Spleen (tissue), 11 donors: ENCODE data around the gene FBN1. TPM values are rescaled to one million over a fixed set of nuclear protein-coding genes. Genes with fewer than 3 reads are reported as not detected.

Source experiments
- DNase-seq: peaks from one replicate; pipeline ENCODE4 v3.0.0-alpha.2; 2020
- H3K27ac ChIP-seq, 8 donors: fragments of 200-600 bp; sonication (generic) in 7 of 8; 1 replicate in 4 of 8; 2 replicates in 4 of 8; pipeline versions ENCODE4 v1.5.0 to v1.8.0; 2016 to 2021; ENCODE audit warnings: inconsistent platforms in 4 of 8, mild to moderate bottlenecking in 4 of 8, moderate library complexity in 1 of 8
- H3K27me3 ChIP-seq, 7 donors: fragments of 200-600 bp; sonication (generic) in 6 of 7; replicated peaks in 1 of 7; 1 replicate in 4 of 7; 2 replicates in 3 of 7; pipeline versions ENCODE4 v1.5.0 to v1.8.0; 2016 to 2021; ENCODE audit warnings: inconsistent platforms in 3 of 7, mild to moderate bottlenecking in 1 of 7
- H3K36me3 ChIP-seq, 6 donors: fragments of 200-600 bp; sonication (generic) in 5 of 6; 1 replicate in 4 of 6; 2 replicates in 2 of 6; pipeline versions ENCODE4 v1.5.0 to v1.8.0; 2016 to 2021; ENCODE audit warnings: inconsistent platforms in 2 of 6
- H3K4me1 ChIP-seq, 6 donors: fragments of 200-600 bp; sonication (generic) in 5 of 6; 1 replicate in 3 of 6; 2 replicates in 3 of 6; pipeline versions ENCODE4 v1.5.0 to v1.8.0; 2016 to 2021; ENCODE audit warnings: inconsistent platforms in 3 of 6
- H3K4me3 ChIP-seq, 8 donors: fragments of 200-600 bp; sonication (generic) in 7 of 8; 1 replicate in 4 of 8; 2 replicates in 4 of 8; pipeline versions ENCODE4 v1.5.0 to v1.8.0; 2016 to 2021; ENCODE audit warnings: inconsistent platforms in 4 of 8, mild to moderate bottlenecking in 4 of 8, moderate library complexity in 2 of 8
- H3K9me3 ChIP-seq, 8 donors: fragments of 200-600 bp; sonication (generic) in 7 of 8; 1 replicate in 4 of 8; 2 replicates in 4 of 8; pipeline versions ENCODE4 v1.5.0 to v1.8.0; 2016 to 2021; ENCODE audit warnings: inconsistent platforms in 4 of 8
- POLR2A ChIP-seq, 3 donors: fragments of 450-650 bp; IDR thresholded peaks; one replicate each; pipeline ENCODE4 v1.5.1; 2017; ENCODE audit warnings: antibody characterized with exemption in 3 of 3, mild to moderate bottlenecking in 1 of 3
- POLR2AphosphoS5 ChIP-seq, 3 donors: sonication (generic); formaldehyde crosslinking; IDR thresholded peaks; one replicate each; pipeline ENCODE4 v1.5.1; 2017; ENCODE audit warnings: antibody characterized with exemption in 3 of 3
- WGBS, 5 donors: extraction: QIAGEN DNeasy Blood & Tissue Kit in 3 of 5; methylation state at CpG; one replicate each; pipeline versions ENCODE4 v1.1.5 to v1.1.7; 2013 to 2018; 5-methylcytosine and 5-hydroxymethylcytosine counted together
- intact Hi-C: fragments of 100-400 bp; cut with DNase I; formaldehyde crosslinking; loops from one replicate; pipeline ENCODE4 v1.15.0; 2023; ENCODE audit warnings: low total_unique reads
- polyA plus RNA-seq, 3 donors: library from polyadenylated mRNA; stranded (reverse); fragments of 200-250 nt; gene quantifications; one replicate each; pipeline ENCODE4 v1.2.1, GENCODE V29; 2013
- total RNA-seq, 7 donors: library from RNA; depleted of rRNA in 3 of 7; stranded (reverse); fragments of >200 nt in 3 of 7; fragmentation: NEBNext Ultra II Directional in 4 of 7; extraction: Animal tissue kit (Norgen Biotek cat#: 25700) in 4 of 7; gene quantifications; one replicate each; pipeline versions ENCODE4 v1.1.0 to v1.2.1, GENCODE V29; 2016 to 2021
- TF ChIP-seq, protein P1 (sequence below), 11 experiments: fragments of 200-600 bp in 7 of 11; fragments of 450-650 bp in 4 of 11; sonication (generic) in 4 of 11; IDR thresholded peaks in 8 of 11; conservative IDR thresholded peaks in 3 of 11; 1 replicate in 7 of 11; 2 replicates in 4 of 11; pipeline versions ENCODE4 v1.4.0 to v1.8.0; 2016 to 2021; ENCODE audit warnings: antibody characterized with exemption in 11 of 11, inconsistent platforms in 4 of 11, mild to moderate bottlenecking in 1 of 11
- donor health status: healthy with polysubstance abuse.
- donor health status: DM: no; HTN: no; CAD: no; lungs with moderate emphysema.
- donor health status: DM: no; HTN: no; CAD: no.
- donor health status: Bipolar disorder and iron deficiency.
- donor health status: healthy.
- donor health status: DM: no; HTN: no; CAD: no.
- donor health status: DM: yes; HTN: yes; CAD: no.

Gene FBN1
- total and polyA plus RNA-seq, 10 donors: 3.2 to 139 (median 45.4) TPM

DNA sequence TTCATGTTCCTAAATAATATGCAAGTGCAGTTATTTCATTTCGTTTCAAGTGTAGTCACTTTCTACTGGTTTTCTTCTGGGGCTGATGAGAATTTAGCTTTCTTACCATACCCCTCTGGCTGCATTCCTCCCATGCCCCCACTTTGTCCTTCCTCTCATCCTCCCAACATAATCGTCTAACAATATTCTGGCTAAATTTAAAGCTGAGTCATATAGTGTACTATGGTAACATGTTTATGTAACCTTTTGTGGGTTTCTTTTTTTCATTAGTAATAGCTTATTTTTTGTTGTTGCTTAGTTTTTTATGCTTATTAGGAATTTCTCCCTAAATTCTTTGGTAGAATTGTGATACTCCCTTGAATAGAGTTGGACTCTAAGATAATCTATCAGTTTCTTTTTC, 283.8 kb downstream of the FBN1 start:
- 66 to 79% (median 71%) methylated on average over 2 of the region's 2 CpGs for WGBS, 5 donors
- Histone ChIP-seq H3K4me3 (no peak overlapping the region), H3K27me3 (no peaks in the 10 kb centered on the region), H3K4me1 (peaks cover 0 to 11% (median 9%) of the 10 kb centered on the region in 6 donors), H3K36me3 (no peaks in the 10 kb centered on the region), H3K27ac (no peak overlapping the region), H3K9me3 (no peaks in the 10 kb centered on the region)
- no peak for DNase-seq
- no peak for TF ChIP-seq POLR2AphosphoS5 (IDR thresholded peaks at IDR 0.05)
- TF ChIP-seq, protein P1, sequence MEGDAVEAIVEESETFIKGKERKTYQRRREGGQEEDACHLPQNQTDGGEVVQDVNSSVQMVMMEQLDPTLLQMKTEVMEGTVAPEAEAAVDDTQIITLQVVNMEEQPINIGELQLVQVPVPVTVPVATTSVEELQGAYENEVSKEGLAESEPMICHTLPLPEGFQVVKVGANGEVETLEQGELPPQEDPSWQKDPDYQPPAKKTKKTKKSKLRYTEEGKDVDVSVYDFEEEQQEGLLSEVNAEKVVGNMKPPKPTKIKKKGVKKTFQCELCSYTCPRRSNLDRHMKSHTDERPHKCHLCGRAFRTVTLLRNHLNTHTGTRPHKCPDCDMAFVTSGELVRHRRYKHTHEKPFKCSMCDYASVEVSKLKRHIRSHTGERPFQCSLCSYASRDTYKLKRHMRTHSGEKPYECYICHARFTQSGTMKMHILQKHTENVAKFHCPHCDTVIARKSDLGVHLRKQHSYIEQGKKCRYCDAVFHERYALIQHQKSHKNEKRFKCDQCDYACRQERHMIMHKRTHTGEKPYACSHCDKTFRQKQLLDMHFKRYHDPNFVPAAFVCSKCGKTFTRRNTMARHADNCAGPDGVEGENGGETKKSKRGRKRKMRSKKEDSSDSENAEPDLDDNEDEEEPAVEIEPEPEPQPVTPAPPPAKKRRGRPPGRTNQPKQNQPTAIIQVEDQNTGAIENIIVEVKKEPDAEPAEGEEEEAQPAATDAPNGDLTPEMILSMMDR (IDR thresholded peaks at IDR 0.05 in 8 of 11, conservative IDR thresholded peaks at IDR 0.05 in 3 of 11): no peak
- TF ChIP-seq POLR2A (IDR thresholded peaks at IDR 0.05): no peak
- intact Hi-C loops: no loop called here

DNA sequence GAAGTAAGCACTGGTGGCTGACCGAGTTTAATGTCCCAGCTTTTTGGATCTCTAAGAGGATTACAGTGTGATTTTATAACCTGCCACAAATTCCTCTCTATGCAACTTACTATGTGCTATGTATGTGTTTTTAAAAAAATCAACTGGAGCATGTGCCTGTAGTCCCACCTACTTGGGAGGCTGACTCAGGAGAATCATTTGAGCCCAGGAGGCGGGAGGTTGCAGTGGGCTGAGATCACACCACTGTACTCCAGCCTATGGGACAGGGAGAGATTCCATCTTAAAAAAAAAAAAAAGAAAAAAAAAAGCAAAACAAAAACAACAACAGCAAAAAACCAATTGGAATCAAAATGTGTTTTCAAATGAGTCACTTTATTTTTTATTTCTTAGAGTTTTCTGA, 284.7 kb downstream of the FBN1 start:
- H3K4me3 ChIP-seq: no peak overlapping the region
- TF ChIP-seq, protein P1 (IDR thresholded peaks at IDR 0.05 in 8 of 11, conservative IDR thresholded peaks at IDR 0.05 in 3 of 11): no peak
- TF ChIP-seq POLR2AphosphoS5 (IDR thresholded peaks at IDR 0.05) (no peak), POLR2A (IDR thresholded peaks at IDR 0.05) (no peak)
- H3K4me1 ChIP-seq: peaks cover 0 to 11% (median 9%) of the 10 kb centered on the region in 6 donors
- no peak for DNase-seq
- H3K36me3 ChIP-seq: no peaks in the 10 kb centered on the region
- 78 to 91% (median 87%) methylated on average over 2 of the region's 2 CpGs for WGBS, 5 donors
- H3K9me3 ChIP-seq: no peaks in the 10 kb centered on the region
- H3K27me3 ChIP-seq: no peaks in the 10 kb centered on the region
- H3K27ac ChIP-seq: no peak overlapping the region
- intact Hi-C loops: no loop called here

Other genes with a start within 250 kb of the FBN1 start
- 10 to 100 TPM in 2 of 7 donors, 1 to 10 TPM in 5; 6.5 to 15.1 (median 9.3) TPM for gene CEP152, start 165.4 kb upstream of the FBN1 start, total RNA-seq
- 1 to 10 TPM; 1.2 to 1.5 (median 1.3) TPM for gene CEP152, start 165.4 kb upstream of the FBN1 start, polyA plus RNA-seq
- gene EID1, start 232.4 kb upstream of the FBN1 start, total RNA-seq: 100 to 1,000 TPM in 4 of 7 donors, 10 to 100 TPM in 3; 68.4 to 171 (median 107) TPM
- gene EID1, start 232.4 kb upstream of the FBN1 start, polyA plus RNA-seq: 100 to 1,000 TPM; 107 to 132 (median 123) TPM